Endothelial cell of umbilical vein (primary cell): Measurements from ENCODE around the gene RBM18. TPM values are rescaled to one million over a fixed set of nuclear protein-coding genes. Genes with fewer than 3 reads are reported as not detected.

Experiments
- BruUV-seq: library from RNA; stranded (reverse); fragments of 400-500 nt; replicated peaks from 2 replicates; lab custom pipeline; 2021; lab: Mats Ljungman, UMichigan
- CTCF ChIA-PET: fragments of 300-600, 350-600 bp; sonication (Branson Sonifier 250); formaldehyde crosslinking; loops from one replicate; lab custom pipeline; 2021; ENCODE audit warnings: antibody characterized with exemption, inconsistent platforms; lab: Charles Lee
- POLR2A ChIA-PET: fragments of 300-600, 350-600 bp; sonication (Branson Sonifier 250); formaldehyde crosslinking; loops from one replicate; lab custom pipeline; 2021; ENCODE audit warnings: antibody characterized with exemption, inconsistent platforms; lab: Charles Lee
- DNase-seq: peaks from one replicate; pipeline ENCODE4 v3.0.0-alpha.2; 2011; ENCODE audit warnings: low read depth, low spot score
- FAIRE-seq: peaks from 2 replicates; lab custom pipeline; 2011; peaks lifted over from hg19 to GRCh38; lab: Jason Lieb, UNC
- H2AFZ ChIP-seq: 2 replicates; pipeline ENCODE4 v1.6.0; 2012; ENCODE audit warnings: low read depth, low read length, control low read depth, inconsistent platforms
- H3K27ac ChIP-seq: 2 replicates; pipeline ENCODE4 v1.5.1; 2011; ENCODE audit warnings: low read depth, mild to moderate bottlenecking, control low read depth, low read length, moderate library complexity; ENCODE audit not compliant: insufficient read depth
- H3K27me3 ChIP-seq, 2 experiments: 2 replicates each; pipeline versions ENCODE4 v1.6.0 to v1.6.1; 2011; ENCODE audit warnings: low read length in 2 of 2, mixed read lengths in 1 of 2; ENCODE audit not compliant: control insufficient read depth in 2 of 2, insufficient read depth in 2 of 2
- H3K36me3 ChIP-seq, 2 experiments: 2 replicates in 1 of 2; 3 replicates in 1 of 2; pipeline ENCODE4 v1.5.1; 2011; ENCODE audit warnings: low read length in 2 of 2, mild to moderate bottlenecking in 1 of 2, moderate library complexity in 1 of 2; ENCODE audit not compliant: control insufficient read depth in 2 of 2, insufficient read depth in 2 of 2; ENCODE audit errors: extremely low read depth in 1 of 2
- H3K4me1 ChIP-seq: 3 replicates; pipeline ENCODE4 v1.5.1; 2011; ENCODE audit warnings: mild to moderate bottlenecking, low read length; ENCODE audit not compliant: control insufficient read depth, insufficient read depth; ENCODE audit errors: extremely low read depth
- H3K4me2 ChIP-seq: 2 replicates; pipeline ENCODE4 v1.6.1; 2011; ENCODE audit warnings: low read length, control low read depth, mixed read lengths; ENCODE audit not compliant: insufficient read depth
- H3K4me3 ChIP-seq, 3 experiments: fragments of 200-600 bp in 1 of 3; sonication (generic), shearing (Covaris generic) in 1 of 3; replicated peaks in 1 of 3; 2 replicates each; pipeline ENCODE4 v1.5.1; 2011 to 2016; ENCODE audit warnings: control low read depth in 3 of 3, low read length in 3 of 3, mild to moderate bottlenecking in 2 of 3, inconsistent platforms in 1 of 3, low read depth in 1 of 3, moderate library complexity in 1 of 3; ENCODE audit not compliant: insufficient read depth in 1 of 3
- H3K79me2 ChIP-seq: 2 replicates; pipeline ENCODE4 v1.6.0; 2012; ENCODE audit warnings: low read length, inconsistent platforms; ENCODE audit not compliant: control insufficient read depth, insufficient read depth
- H3K9ac ChIP-seq: replicated peaks from 2 replicates; pipeline ENCODE3; 2011; ENCODE audit warnings: low read length, control low read depth; ENCODE audit not compliant: insufficient read depth; ENCODE audit errors: extremely low read depth
- H3K9me1 ChIP-seq: replicated peaks from 3 replicates; pipeline ENCODE4 v1.6.0; 2011; ENCODE audit warnings: mild to moderate bottlenecking, low read length; ENCODE audit not compliant: control insufficient read depth, insufficient read depth; ENCODE audit errors: extremely low read depth
- H3K9me3 ChIP-seq: replicated peaks from 2 replicates; pipeline ENCODE4 v1.5.1; 2012; ENCODE audit warnings: low read length, inconsistent platforms; ENCODE audit not compliant: control insufficient read depth, insufficient read depth
- H4K20me1 ChIP-seq: replicated peaks from 2 replicates; pipeline ENCODE3; 2011; ENCODE audit warnings: mild to moderate bottlenecking, low read length; ENCODE audit not compliant: control insufficient read depth, insufficient read depth; ENCODE audit errors: extremely low read depth
- EZH2 ChIP-seq: IDR thresholded peaks from 2 replicates; pipeline ENCODE4 v1.6.1; 2012; ENCODE audit warnings: borderline replicate concordance, low read depth, mild to moderate bottlenecking, moderate library complexity, low read length, inconsistent platforms; ENCODE audit not compliant: severe bottlenecking
- GATA2 ChIP-seq: IDR thresholded peaks from 2 replicates; pipeline ENCODE4 v1.7.0; 2011; ENCODE audit warnings: low read depth, mild to moderate bottlenecking, moderate library complexity, mixed read lengths, low read length; ENCODE audit not compliant: insufficient read length, insufficient read depth
- JUN ChIP-seq: IDR thresholded peaks from 2 replicates; pipeline ENCODE4 v1.6.1; 2011; ENCODE audit warnings: borderline replicate concordance, low read depth; ENCODE audit not compliant: insufficient read length, insufficient read depth
- POLR2AphosphoS5 ChIP-seq: IDR thresholded peaks from 2 replicates; pipeline ENCODE4 v1.6.1; 2012; ENCODE audit warnings: low read depth, mild to moderate bottlenecking, control low read depth, low read length, moderate library complexity; ENCODE audit not compliant: insufficient read depth
- dilution Hi-C: fragments of 300-500 bp; cut with MboI; formaldehyde crosslinking; loops from one replicate; pipeline ENCODE4 v1.15.0; 2019; ENCODE audit warnings: low sequenced_read_pairs; ENCODE audit not compliant: extremely low pct_ligation_motif_present
- intact Hi-C: fragments of 100-400 bp; cut with micrococcal nuclease; formaldehyde crosslinking; loops from one replicate; pipeline ENCODE4 v1.10.0; 2022
- polyA plus RNA-seq, 4 experiments: library from polyadenylated mRNA; depleted of rRNA in 3 of 4; stranded (reverse) in 3 of 4; unstranded in 1 of 4; fragments of >200 nt; gene quantifications; 2 replicates each; pipeline versions ENCODE4 v1.2.1 to v1.2.3, GENCODE V29; 2011 to 2012; ENCODE audit warnings: missing spikeins in 1 of 4
- total RNA-seq: library from RNA; stranded (reverse); gene quantifications from 2 replicates; pipeline ENCODE4 v1.2.3, GENCODE V29; 2021
- TF ChIP-seq, protein P1 (sequence below), 2 donors: IDR thresholded peaks; 1 replicate in 1 of 2; 2 replicates in 1 of 2; pipeline ENCODE4 v1.5.1; 2011; ENCODE audit warnings: low read length in 2 of 2, mild to moderate bottlenecking in 2 of 2, moderate library complexity in 2 of 2, control low read depth in 1 of 2, inconsistent platforms in 1 of 2, low read depth in 1 of 2; ENCODE audit not compliant: insufficient read depth in 1 of 2; ENCODE audit errors: extremely low read depth in 1 of 2

Gene RBM18
- total and polyA plus RNA-seq, 2 donors (not counting 3 experiments of a cell fraction or from before 2014, with no cell fraction given) = 7.9 to 26.9 TPM

DNA sequence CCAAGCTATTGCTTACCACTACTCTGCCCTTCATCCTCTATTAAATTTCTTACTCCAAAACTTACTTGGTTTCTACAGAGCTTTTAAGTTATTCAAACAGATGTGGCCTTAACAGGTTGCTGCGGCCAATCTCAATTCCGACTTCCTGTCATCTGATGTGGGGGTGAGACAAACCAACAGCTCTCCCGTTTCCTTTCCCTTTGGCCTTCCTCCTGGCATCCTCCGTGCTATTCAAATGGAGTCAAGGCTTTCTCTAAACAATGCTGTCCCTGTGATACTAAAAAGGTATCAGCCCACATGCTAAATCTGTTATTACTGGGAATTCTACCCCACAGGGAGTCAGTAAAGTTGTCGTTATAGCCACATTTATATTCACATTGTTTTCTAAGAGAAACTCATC lies 11.8 kb downstream of the RBM18 start:
- no peaks in the 10 kb centered on the region for H3K27me3 ChIP-seq
- no peaks in the 10 kb centered on the region for H4K20me1 ChIP-seq
- ChIA-PET POLR2A (no interaction called here), CTCF (interaction anchor here (0.7 to 4.6 kb wide), 6 partner anchors 11 to 154 kb away, joined by 3 to 20 read pairs (median 5); partner anchors contain the start of genes MRRF and RBM18)
- peak overlapping the region; percentile 68 for H3K4me2 ChIP-seq
- H3K4me1 ChIP-seq = peaks cover 56% of the 10 kb centered on the region
- H3K9me1 ChIP-seq = no peaks in the 10 kb centered on the region
- peak; percentile 71 for DNase-seq
- intact Hi-C loops = loop anchor here (10.0 kb wide), 1 partner anchor 202 kb away; no protein-coding TSS in a partner anchor
- H2AFZ ChIP-seq = peak overlapping the region; percentile 19
- H3K9me3 ChIP-seq = no peaks in the 10 kb centered on the region
- peaks cover 8 to 11% of the 10 kb centered on the region in 2 experiments for H3K36me3 ChIP-seq
- BruUV-seq = no TSS peak
- dilution Hi-C loops = no loop called here
- peak; percentile 74 for FAIRE-seq
- no peak for TF ChIP-seq GATA2
- TF ChIP-seq JUN = no peak
- TF ChIP-seq, protein P1, sequence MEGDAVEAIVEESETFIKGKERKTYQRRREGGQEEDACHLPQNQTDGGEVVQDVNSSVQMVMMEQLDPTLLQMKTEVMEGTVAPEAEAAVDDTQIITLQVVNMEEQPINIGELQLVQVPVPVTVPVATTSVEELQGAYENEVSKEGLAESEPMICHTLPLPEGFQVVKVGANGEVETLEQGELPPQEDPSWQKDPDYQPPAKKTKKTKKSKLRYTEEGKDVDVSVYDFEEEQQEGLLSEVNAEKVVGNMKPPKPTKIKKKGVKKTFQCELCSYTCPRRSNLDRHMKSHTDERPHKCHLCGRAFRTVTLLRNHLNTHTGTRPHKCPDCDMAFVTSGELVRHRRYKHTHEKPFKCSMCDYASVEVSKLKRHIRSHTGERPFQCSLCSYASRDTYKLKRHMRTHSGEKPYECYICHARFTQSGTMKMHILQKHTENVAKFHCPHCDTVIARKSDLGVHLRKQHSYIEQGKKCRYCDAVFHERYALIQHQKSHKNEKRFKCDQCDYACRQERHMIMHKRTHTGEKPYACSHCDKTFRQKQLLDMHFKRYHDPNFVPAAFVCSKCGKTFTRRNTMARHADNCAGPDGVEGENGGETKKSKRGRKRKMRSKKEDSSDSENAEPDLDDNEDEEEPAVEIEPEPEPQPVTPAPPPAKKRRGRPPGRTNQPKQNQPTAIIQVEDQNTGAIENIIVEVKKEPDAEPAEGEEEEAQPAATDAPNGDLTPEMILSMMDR (IDR thresholded peaks at IDR 0.05; ENCODE audit: extremely low read depth in 1 of 2, insufficient read depth in 1 of 2, low read depth in 1 of 2, low read length in 2 of 2) = no peak
- peak; percentile 41 for TF ChIP-seq POLR2AphosphoS5
- no peak overlapping the region for H3K4me3 ChIP-seq
- peaks cover 12% of the 10 kb centered on the region for H3K79me2 ChIP-seq
- H3K27ac ChIP-seq = peak overlapping the region; percentile 88
- peak overlapping the region; percentile 44 for H3K9ac ChIP-seq

DNA sequence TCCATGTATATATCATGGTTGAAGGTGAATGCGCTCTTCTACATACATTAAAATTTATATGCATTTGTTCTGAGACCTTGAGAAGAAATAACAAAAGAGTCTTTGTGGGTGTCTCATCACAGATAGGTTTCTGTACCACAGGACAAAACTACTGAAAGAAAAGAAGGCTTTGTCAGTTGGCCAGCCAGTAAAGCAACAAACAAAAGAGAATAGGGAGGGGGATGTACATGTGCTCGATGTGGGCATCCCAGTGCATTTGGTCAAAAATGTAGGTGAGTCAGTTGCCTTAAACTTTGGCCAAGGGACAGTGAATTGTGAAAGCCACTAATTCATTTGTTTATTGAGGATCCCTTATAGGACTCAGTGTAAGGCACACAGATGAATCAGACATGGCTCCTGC lies 13.3 kb downstream of the RBM18 start:
- CTCF ChIA-PET = interaction anchor here (2.0 kb wide), 1 partner anchor 29 kb away, joined by 6 read pairs; no protein-coding TSS in a partner anchor
- intact Hi-C loops = loop anchor here (10.0 kb wide), 1 partner anchor 203 kb away; no protein-coding TSS in a partner anchor
- no peak overlapping the region for H3K4me3 ChIP-seq
- dilution Hi-C loops = no loop called here
- H3K36me3 ChIP-seq = peaks cover 13 to 14% of the 10 kb centered on the region in 2 experiments
- BruUV-seq = no TSS peak
- no peak overlapping the region for H3K4me2 ChIP-seq
- FAIRE-seq = no peak
- H3K79me2 ChIP-seq = peaks cover 10% of the 10 kb centered on the region
- H3K9me1 ChIP-seq = no peaks in the 10 kb centered on the region
- H3K9me3 ChIP-seq = no peaks in the 10 kb centered on the region
- no peak for TF ChIP-seq EZH2
- DNase-seq = no peak
- no peaks in the 10 kb centered on the region for H4K20me1 ChIP-seq
- H3K27me3 ChIP-seq = no peaks in the 10 kb centered on the region
- peaks cover 56% of the 10 kb centered on the region for H3K4me1 ChIP-seq
- POLR2A ChIA-PET = no interaction called here
- H2AFZ ChIP-seq = no peak overlapping the region
- H3K27ac ChIP-seq = no peak overlapping the region
- no peak overlapping the region for H3K9ac ChIP-seq
